Subcutaneous abdominal adipose tissue (tissue), 5 donors: Measurements from ENCODE around the gene ARID2.

Source experiments
- H3K27ac ChIP-seq: one replicate; pipeline ENCODE4 v1.7.0; 2013; ENCODE audit warnings: low read depth, mild to moderate bottlenecking, inconsistent platforms, low read length, moderate library complexity
- H3K27me3 ChIP-seq, 5 donors: one replicate each; pipeline ENCODE4 v1.7.0; 2013; ENCODE audit warnings: low read length in 5 of 5, inconsistent platforms in 1 of 5; ENCODE audit not compliant: control insufficient read depth in 5 of 5, insufficient read depth in 4 of 5
- H3K36me3 ChIP-seq, 5 donors: one replicate each; pipeline ENCODE4 v1.7.0; 2013; ENCODE audit warnings: low read length in 5 of 5; ENCODE audit not compliant: control insufficient read depth in 5 of 5, insufficient read depth in 5 of 5
- H3K4me1 ChIP-seq, 5 donors: one replicate each; pipeline ENCODE4 v1.7.0; 2013; ENCODE audit warnings: low read length in 5 of 5, mild to moderate bottlenecking in 3 of 5, moderate library complexity in 1 of 5; ENCODE audit not compliant: control insufficient read depth in 5 of 5, insufficient read depth in 5 of 5
- H3K4me3 ChIP-seq, 5 donors: one replicate each; pipeline ENCODE4 v1.7.0; 2013; ENCODE audit warnings: low read length in 5 of 5, low read depth in 1 of 5
- H3K9ac ChIP-seq, 5 donors: one replicate each; pipeline ENCODE4 v1.7.0; 2013; ENCODE audit warnings: low read length in 5 of 5, mild to moderate bottlenecking in 4 of 5, moderate library complexity in 3 of 5
- H3K9me3 ChIP-seq, 5 donors: one replicate each; pipeline ENCODE4 v1.7.0; 2013; ENCODE audit warnings: low read length in 5 of 5; ENCODE audit not compliant: control insufficient read depth in 5 of 5
- donor health status: healthy.
- donor health status: healthy.
- donor health status: healthy.
- donor health status: healthy.
- donor health status: healthy.

ARID2 gene

DNA sequence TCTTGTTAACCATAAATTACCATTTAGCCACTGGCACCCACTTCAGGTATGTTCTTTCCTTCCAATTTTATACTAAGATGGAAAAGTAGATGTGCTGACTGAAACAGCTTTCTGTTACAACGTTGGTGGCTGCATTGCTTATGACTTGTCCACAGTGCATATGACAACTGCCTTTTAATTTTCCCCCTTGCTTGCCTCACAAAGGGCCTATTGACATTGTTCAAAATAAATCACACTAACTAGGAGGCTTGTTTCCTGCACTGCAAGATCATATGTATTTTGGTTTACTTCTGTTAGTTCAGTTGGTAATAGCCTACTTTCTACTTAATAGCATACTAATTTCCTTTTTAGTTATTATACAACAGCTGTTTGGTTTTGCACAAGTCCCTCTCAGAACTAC, 205.4 kb downstream of the ARID2 start:
- Histone ChIP-seq H3K4me1 (peaks cover 0 to 10% (median 5%) of the 10 kb centered on the region in 5 donors), H3K4me3 (no peak overlapping the region), H3K9ac (no peak overlapping the region), H3K27me3 (no peaks in the 10 kb centered on the region), H3K36me3 (peaks cover 11 to 32% (median 29%) of the 10 kb centered on the region in 5 donors), H3K27ac (no peak overlapping the region), H3K9me3 (no peaks in the 10 kb centered on the region)

DNA sequence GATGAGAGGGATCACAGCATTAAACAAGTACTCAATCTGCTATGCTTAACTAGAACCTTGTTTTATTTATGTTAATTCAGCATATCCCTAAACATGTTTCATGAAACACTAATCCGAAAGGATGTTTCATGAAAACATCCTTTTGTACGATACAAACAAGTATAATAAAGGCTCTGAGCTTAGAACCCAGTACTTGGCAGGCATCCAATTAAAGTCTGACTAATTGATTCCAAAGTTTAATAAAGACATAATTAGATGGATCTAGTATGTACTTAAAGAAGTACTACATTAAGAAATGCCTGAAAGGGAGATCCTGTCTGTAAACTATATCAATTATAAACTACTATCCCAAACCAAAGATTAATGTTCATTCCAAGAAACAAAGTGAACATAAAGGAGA, 209.1 kb downstream of the ARID2 start:
- no peak overlapping the region for H3K4me3 ChIP-seq
- H3K9ac ChIP-seq = no peak overlapping the region
- peaks cover 0 to 5% (median 2%) of the 10 kb centered on the region in 5 donors for H3K4me1 ChIP-seq
- no peaks in the 10 kb centered on the region for H3K27me3 ChIP-seq
- no peak overlapping the region for H3K27ac ChIP-seq
- no peaks in the 10 kb centered on the region for H3K9me3 ChIP-seq
- peaks cover 16 to 33% (median 30%) of the 10 kb centered on the region in 5 donors for H3K36me3 ChIP-seq

DNA sequence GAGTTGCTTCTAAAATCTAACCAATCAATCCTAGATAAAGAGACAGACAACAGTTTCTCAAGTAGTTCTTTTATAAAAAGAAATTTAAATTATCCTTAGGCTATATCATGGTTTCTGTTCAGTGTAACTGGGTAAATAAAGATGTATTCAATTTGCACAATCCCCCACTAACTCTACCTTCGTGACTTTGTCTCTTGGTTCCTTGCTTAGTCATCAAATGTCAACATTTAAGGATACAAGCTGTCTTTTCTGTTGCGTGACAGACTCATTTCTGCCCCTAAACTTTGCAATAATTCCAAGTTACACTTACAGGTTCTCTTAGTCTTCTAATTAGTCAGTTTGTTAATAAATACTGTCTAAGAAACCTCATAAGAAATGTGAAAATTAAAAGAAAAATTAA, 210.3 kb downstream of the ARID2 start:
- Histone ChIP-seq H3K9me3 (no peaks in the 10 kb centered on the region), H3K4me3 (no peak overlapping the region), H3K9ac (no peak overlapping the region), H3K27ac (no peak overlapping the region), H3K4me1 (peaks cover 0 to 3% (median 0%) of the 10 kb centered on the region in 5 donors), H3K36me3 (peaks cover 18 to 40% (median 32%) of the 10 kb centered on the region in 5 donors), H3K27me3 (no peaks in the 10 kb centered on the region)

DNA sequence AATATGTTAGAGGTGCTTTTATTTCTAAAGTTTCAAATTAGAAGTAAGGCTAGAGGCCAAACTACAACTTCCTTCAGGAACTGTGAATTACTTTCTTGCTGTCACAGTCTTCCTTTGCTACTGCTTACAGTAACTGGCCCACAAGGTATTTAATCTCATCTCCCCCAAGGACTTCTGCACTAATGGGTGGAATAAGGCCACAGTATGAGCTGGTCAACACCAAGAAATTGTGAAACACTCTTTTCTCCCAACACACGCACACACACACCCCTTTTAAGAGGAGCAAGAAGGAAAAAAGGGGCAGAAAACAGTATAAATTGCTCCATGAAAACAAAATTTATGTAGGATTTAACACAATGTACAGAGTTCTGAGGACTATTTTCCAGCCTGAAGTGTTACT, 215.3 kb downstream of the ARID2 start:
- no peak overlapping the region for H3K9ac ChIP-seq
- peak overlapping the region; percentile 7 for H3K27ac ChIP-seq
- H3K4me1 ChIP-seq = peaks cover 0 to 4% (median 0%) of the 10 kb centered on the region in 5 donors
- H3K9me3 ChIP-seq = no peaks in the 10 kb centered on the region
- H3K36me3 ChIP-seq = peaks cover 42 to 69% (median 60%) of the 10 kb centered on the region in 5 donors
- H3K4me3 ChIP-seq = no peak overlapping the region
- no peaks in the 10 kb centered on the region for H3K27me3 ChIP-seq

DNA sequence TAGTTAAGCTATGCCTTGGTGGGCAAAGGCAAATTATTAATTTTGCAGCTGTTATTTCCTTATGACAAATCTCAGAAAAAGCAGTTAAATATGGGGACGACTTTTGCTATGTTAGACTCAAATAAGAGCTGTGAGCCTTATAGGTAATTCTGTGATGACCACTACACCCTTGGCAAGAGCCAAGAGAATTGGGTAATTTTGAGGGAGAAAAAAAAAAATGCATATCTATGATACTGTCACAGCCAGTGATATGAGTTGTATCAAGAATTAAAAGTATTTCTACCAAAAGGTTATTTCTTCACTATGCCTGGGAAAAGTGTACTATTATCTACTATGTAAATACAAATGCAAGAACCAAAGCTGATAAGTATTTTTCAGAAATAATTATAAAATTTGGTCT, 216.9 kb downstream of the ARID2 start:
- no peaks in the 10 kb centered on the region for H3K27me3 ChIP-seq
- no peak overlapping the region for H3K9ac ChIP-seq
- peaks cover 0 to 4% (median 0%) of the 10 kb centered on the region in 5 donors for H3K4me1 ChIP-seq
- no peak overlapping the region for H3K27ac ChIP-seq
- no peaks in the 10 kb centered on the region for H3K9me3 ChIP-seq
- no peak overlapping the region for H3K4me3 ChIP-seq
- H3K36me3 ChIP-seq = peaks cover 41 to 66% (median 55%) of the 10 kb centered on the region in 5 donors

DNA sequence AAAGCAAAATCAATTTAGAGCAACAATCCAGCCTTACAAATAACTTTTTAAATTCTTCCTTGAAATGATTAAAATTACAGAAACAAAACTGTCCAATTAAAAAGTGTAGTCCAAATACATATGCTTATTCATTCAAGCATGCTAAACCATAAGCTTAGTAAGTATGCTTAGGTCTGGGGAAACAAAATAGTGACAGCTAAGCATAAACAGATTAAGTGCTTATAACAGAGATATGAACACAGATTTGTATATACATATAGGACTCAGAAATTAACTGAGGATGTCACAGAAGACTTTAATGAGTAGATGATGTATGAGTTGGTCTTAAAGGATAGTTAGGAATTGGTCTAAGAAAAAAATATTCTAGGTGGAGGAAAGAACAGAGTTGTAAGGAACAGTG, 219.0 kb downstream of the ARID2 start:
- Histone ChIP-seq H3K9me3 (no peaks in the 10 kb centered on the region), H3K36me3 (peaks cover 29 to 52% (median 48%) of the 10 kb centered on the region in 5 donors), H3K27me3 (no peaks in the 10 kb centered on the region), H3K27ac (no peak overlapping the region), H3K4me1 (peaks cover 0 to 4% (median 0%) of the 10 kb centered on the region in 5 donors), H3K4me3 (no peak overlapping the region), H3K9ac (no peak overlapping the region)
